Measurements from ENCODE around the gene GJA9.

The GJA9 gene

DNA sequence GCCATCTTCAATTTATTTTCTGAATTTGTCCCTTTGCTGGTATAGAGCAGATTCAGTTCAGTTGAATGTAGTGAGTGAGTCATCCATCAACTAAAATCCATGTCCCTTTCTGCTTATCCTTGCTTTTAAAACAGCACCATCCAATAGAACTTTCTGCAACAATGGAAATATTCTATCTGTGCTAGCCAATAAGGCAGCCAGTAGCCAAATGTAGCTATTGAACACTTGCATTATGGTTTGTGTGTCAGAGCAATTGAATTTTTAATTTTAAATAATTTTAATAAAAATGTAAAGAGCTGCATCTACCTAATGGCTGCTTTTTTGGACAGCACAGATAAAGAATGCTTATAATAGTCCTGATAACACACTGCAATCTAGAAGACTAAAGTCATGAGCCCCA is at the start of gene GJA9:
Gene GJA9 (minus strand): TSS at position 101 of the 400 bp plus-strand sequence. CDS start 5,489 bp downstream, outside the sequence.
- DNase-seq (ENCODE audit: low read depth, low spot score), result no peak
- Histone ChIP-seq H3K27me3 (ENCODE audit: insufficient read depth, insufficient read length) (no peaks in the 10 kb centered on the region), H3K36me3 (ENCODE audit: insufficient read depth, insufficient read length, low read length) (no peaks in the 10 kb centered on the region), H3K9ac (ENCODE audit: insufficient read length, low read depth) (no peak within 1 kb of the TSS), H3K9me3 (ENCODE audit: insufficient read depth, low read length) (no peaks in the 10 kb centered on the region), H3K4me1 (ENCODE audit: insufficient read depth, insufficient read length) (no peaks in the 10 kb centered on the region), H3K4me3 (ENCODE audit: insufficient read length, low read depth) (no peak within 1 kb of the TSS)
- TF ChIP-seq YY1 (IDR thresholded peaks at IDR 0.05; ENCODE audit: insufficient read depth, insufficient read length) (no peak), SUZ12 (IDR thresholded peaks at IDR 0.05; ENCODE audit: extremely low read depth, insufficient read depth, insufficient read length) (no peak), ZNF274 (IDR thresholded peaks at IDR 0.05; ENCODE audit: low read depth, low read length) (no peak)

DNA sequence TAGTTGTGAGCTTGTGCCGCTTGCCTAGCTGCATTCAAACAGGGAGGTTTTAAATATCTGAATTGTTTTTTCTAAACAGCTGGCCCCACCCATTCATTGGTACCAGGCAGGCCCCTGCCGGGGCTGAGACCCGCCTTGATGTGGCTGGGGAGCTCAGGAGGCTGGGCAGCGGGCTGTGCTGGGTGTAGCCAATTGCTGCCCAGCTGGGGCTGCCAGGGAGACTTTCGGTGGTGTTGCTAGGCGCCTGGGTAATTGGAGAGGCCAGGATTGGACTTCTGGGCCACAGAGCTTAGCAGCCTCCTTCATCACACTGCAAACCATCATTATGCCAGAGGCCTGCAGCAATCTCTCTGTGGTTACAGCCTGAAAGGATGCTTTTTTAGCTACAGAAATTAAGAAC is 48.1 kb upstream of the GJA9 start:
- no peaks in the 10 kb centered on the region for H3K9me3 ChIP-seq (ENCODE audit: insufficient read depth, low read length)
- H3K9ac ChIP-seq (ENCODE audit: insufficient read length, low read depth), result no peak overlapping the region
- TF ChIP-seq SUZ12 (IDR thresholded peaks at IDR 0.05; ENCODE audit: extremely low read depth, insufficient read depth, insufficient read length) (no peak), YY1 (IDR thresholded peaks at IDR 0.05; ENCODE audit: insufficient read depth, insufficient read length) (no peak), ZNF274 (IDR thresholded peaks at IDR 0.05; ENCODE audit: low read depth, low read length) (no peak)
- H3K36me3 ChIP-seq (ENCODE audit: insufficient read depth, insufficient read length, low read length), result no peaks in the 10 kb centered on the region
- no peak for DNase-seq (ENCODE audit: low read depth, low spot score)
- no peak overlapping the region for H3K4me3 ChIP-seq (ENCODE audit: insufficient read length, low read depth)
- H3K4me1 ChIP-seq (ENCODE audit: insufficient read depth, insufficient read length), result peaks cover 3% of the 10 kb centered on the region
- no peaks in the 10 kb centered on the region for H3K27me3 ChIP-seq (ENCODE audit: insufficient read depth, insufficient read length)

DNA sequence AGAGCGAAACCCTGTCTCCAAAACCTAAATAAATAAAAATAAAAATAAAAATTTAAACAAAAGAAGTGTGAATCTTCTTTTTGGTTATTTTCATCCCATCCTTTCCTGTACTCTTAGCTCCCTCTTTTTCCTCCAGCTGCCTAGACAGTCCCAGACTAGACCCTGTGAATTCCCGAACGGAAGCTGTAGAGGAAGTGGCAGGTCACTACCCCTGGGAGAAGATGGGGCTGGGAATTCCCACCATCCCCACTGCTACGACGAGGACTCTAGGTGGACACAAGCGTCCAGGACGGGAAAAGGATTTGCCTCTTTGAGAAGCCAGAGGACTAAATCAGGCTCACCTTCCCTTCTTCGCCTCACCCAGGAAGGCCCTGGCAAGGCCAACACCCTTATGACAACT is 47.7 kb upstream of the GJA9 start:
- Histone ChIP-seq H3K4me1 (ENCODE audit: insufficient read depth, insufficient read length) (peaks cover 3% of the 10 kb centered on the region), H3K9me3 (ENCODE audit: insufficient read depth, low read length) (no peaks in the 10 kb centered on the region), H3K27me3 (ENCODE audit: insufficient read depth, insufficient read length) (no peaks in the 10 kb centered on the region), H3K9ac (ENCODE audit: insufficient read length, low read depth) (no peak overlapping the region), H3K36me3 (ENCODE audit: insufficient read depth, insufficient read length, low read length) (no peaks in the 10 kb centered on the region), H3K4me3 (ENCODE audit: insufficient read length, low read depth) (no peak overlapping the region)
- TF ChIP-seq SUZ12 (IDR thresholded peaks at IDR 0.05; ENCODE audit: extremely low read depth, insufficient read depth, insufficient read length), result no peak
- TF ChIP-seq ZNF274 (IDR thresholded peaks at IDR 0.05; ENCODE audit: low read depth, low read length), result no peak
- no peak for TF ChIP-seq YY1 (IDR thresholded peaks at IDR 0.05; ENCODE audit: insufficient read depth, insufficient read length)
- no peak for DNase-seq (ENCODE audit: low read depth, low spot score)

DNA sequence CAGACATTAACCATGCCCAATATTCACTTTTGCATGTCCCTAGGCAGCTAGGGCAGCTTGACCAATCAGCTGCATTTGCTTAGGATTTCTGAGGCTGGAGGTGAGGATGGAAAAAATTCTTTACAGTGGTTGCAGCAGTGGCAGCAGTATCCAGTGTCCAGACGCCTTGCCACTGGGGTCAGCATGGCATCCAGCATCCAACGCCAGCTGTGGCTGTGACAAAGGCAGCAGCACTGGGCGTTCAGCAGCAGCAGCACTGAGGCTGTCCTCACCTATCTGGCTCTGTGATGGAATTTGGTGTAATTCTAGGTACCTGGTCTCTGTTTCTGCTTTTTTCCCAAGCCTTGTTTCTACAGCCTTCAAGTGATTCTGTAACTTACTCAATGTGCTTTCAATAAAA is 44.7 kb upstream of the GJA9 start:
- Histone ChIP-seq H3K36me3 (ENCODE audit: insufficient read depth, insufficient read length, low read length) (no peaks in the 10 kb centered on the region), H3K4me3 (ENCODE audit: insufficient read length, low read depth) (no peak overlapping the region), H3K27me3 (ENCODE audit: insufficient read depth, insufficient read length) (no peaks in the 10 kb centered on the region), H3K9me3 (ENCODE audit: insufficient read depth, low read length) (peaks cover 5% of the 10 kb centered on the region; the same call in 1 of the 2 replicates), H3K9ac (ENCODE audit: insufficient read length, low read depth) (no peak overlapping the region), H3K4me1 (ENCODE audit: insufficient read depth, insufficient read length) (peaks cover 3% of the 10 kb centered on the region)
- DNase-seq (ENCODE audit: low read depth, low spot score), result no peak
- TF ChIP-seq ZNF274 (IDR thresholded peaks at IDR 0.05; ENCODE audit: low read depth, low read length), result no peak
- TF ChIP-seq SUZ12 (IDR thresholded peaks at IDR 0.05; ENCODE audit: extremely low read depth, insufficient read depth, insufficient read length), result no peak
- no peak for TF ChIP-seq YY1 (IDR thresholded peaks at IDR 0.05; ENCODE audit: insufficient read depth, insufficient read length)

DNA sequence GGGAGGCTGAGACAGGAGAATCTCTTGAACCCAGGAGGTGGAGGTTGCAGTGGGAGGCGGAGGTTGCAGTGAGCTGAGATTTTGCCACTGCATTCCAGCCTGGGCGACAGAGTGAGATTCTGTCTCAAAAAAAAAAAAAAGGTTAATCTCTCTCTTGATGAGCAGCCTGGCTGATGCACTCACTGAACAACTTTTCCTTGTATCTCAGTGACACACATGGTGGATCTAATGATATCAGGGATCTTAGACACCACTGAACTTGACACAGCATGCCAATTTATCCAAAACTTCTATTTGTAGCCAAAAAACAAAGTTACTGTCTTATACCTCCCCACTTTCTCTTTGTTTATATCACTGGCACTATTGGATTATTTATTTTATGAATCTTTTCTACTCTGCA is 44.0 kb upstream of the GJA9 start:
- Histone ChIP-seq H3K9ac (ENCODE audit: insufficient read length, low read depth) (no peak overlapping the region), H3K27me3 (ENCODE audit: insufficient read depth, insufficient read length) (no peaks in the 10 kb centered on the region), H3K4me3 (ENCODE audit: insufficient read length, low read depth) (no peak overlapping the region), H3K9me3 (ENCODE audit: insufficient read depth, low read length) (peaks cover 5% of the 10 kb centered on the region; the same call in 1 of the 2 replicates), H3K4me1 (ENCODE audit: insufficient read depth, insufficient read length) (peaks cover 3% of the 10 kb centered on the region), H3K36me3 (ENCODE audit: insufficient read depth, insufficient read length, low read length) (no peaks in the 10 kb centered on the region)
- DNase-seq (ENCODE audit: low read depth, low spot score), result no peak
- TF ChIP-seq ZNF274 (IDR thresholded peaks at IDR 0.05; ENCODE audit: low read depth, low read length) (no peak), SUZ12 (IDR thresholded peaks at IDR 0.05; ENCODE audit: extremely low read depth, insufficient read depth, insufficient read length) (no peak), YY1 (IDR thresholded peaks at IDR 0.05; ENCODE audit: insufficient read depth, insufficient read length) (no peak)

DNA sequence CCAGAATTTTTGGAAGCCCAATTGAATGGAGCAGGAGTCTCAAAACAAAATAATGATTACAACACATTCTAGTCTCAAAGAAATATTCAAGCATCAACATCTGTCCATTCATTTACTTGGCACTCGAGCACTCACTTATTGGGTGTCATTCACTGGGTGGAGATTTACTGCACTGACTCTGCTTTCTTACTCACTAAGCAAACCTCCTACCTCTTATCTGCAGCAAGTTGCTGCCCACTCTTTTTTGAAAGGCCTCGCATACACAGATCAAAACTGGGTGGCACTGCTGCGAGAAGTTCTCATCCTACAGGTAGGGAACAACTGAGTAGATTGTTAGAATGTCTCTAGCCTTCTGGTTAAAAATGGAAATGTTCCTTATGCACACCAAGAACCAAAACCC is 42.2 kb upstream of the GJA9 start:
- H3K4me3 ChIP-seq (ENCODE audit: insufficient read length, low read depth), result no peak overlapping the region
- H3K36me3 ChIP-seq (ENCODE audit: insufficient read depth, insufficient read length, low read length), result no peaks in the 10 kb centered on the region
- no peak overlapping the region for H3K9ac ChIP-seq (ENCODE audit: insufficient read length, low read depth)
- H3K27me3 ChIP-seq (ENCODE audit: insufficient read depth, insufficient read length), result no peaks in the 10 kb centered on the region
- no peak for TF ChIP-seq YY1 (IDR thresholded peaks at IDR 0.05; ENCODE audit: insufficient read depth, insufficient read length)
- DNase-seq (ENCODE audit: low read depth, low spot score), result no peak
- peaks cover 5% of the 10 kb centered on the region for H3K4me1 ChIP-seq (ENCODE audit: insufficient read depth, insufficient read length)
- peaks cover 5% of the 10 kb centered on the region; the same call in 1 of the 2 replicates for H3K9me3 ChIP-seq (ENCODE audit: insufficient read depth, low read length)

DNA sequence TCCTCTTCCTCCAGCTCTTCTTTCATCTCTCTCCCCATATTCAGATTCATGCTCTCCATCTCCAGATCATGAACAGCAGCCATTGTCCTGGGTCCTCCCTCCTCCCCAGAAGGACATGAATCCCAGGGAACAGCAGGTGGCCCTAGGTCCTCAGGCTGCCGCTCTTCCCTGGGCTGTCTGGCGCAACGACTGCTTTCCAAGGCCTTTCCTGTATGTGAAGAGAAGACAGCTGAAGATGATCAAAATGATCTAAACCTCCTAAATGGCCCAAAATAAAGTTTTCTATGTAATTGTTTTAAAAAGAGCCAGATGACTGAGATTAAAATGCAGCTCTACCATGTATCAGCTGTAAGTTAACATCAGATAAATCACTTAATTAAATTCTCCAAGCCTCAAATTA is 37.7 kb upstream of the GJA9 start:
- Histone ChIP-seq H3K27me3 (ENCODE audit: insufficient read depth, insufficient read length) (no peaks in the 10 kb centered on the region), H3K9ac (ENCODE audit: insufficient read length, low read depth) (no peak overlapping the region), H3K4me3 (ENCODE audit: insufficient read length, low read depth) (no peak overlapping the region), H3K36me3 (ENCODE audit: insufficient read depth, insufficient read length, low read length) (no peaks in the 10 kb centered on the region), H3K4me1 (ENCODE audit: insufficient read depth, insufficient read length) (peaks cover 3% of the 10 kb centered on the region), H3K9me3 (ENCODE audit: insufficient read depth, low read length) (peaks cover 5% of the 10 kb centered on the region; the same call in 1 of the 2 replicates)
- no peak for DNase-seq (ENCODE audit: low read depth, low spot score)
- TF ChIP-seq SUZ12 (IDR thresholded peaks at IDR 0.05; ENCODE audit: extremely low read depth, insufficient read depth, insufficient read length) (no peak), ZNF274 (IDR thresholded peaks at IDR 0.05; ENCODE audit: low read depth, low read length) (no peak), YY1 (IDR thresholded peaks at IDR 0.05; ENCODE audit: insufficient read depth, insufficient read length) (no peak)

DNA sequence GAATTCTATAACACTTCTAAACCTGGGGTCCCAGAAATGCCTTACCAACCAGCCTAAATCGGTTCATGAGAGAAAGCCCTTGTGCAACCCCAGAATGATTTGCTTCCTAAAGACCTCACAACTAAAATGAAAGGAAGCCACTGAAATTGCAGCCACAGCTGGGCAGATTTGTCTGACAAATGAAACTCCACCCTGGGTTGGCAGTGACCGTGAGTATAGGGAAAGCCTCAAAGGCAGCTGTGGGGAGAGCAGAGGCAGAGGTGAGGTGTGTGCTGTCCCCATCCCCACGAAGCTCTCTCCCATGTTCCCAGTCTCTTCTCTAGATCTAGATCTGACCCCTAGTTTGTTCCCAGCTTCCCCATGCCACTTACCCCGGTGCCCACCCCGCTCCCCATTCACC is 37.2 kb upstream of the GJA9 start:
- peaks cover 5% of the 10 kb centered on the region; the same call in 1 of the 2 replicates for H3K9me3 ChIP-seq (ENCODE audit: insufficient read depth, low read length)
- H3K4me1 ChIP-seq (ENCODE audit: insufficient read depth, insufficient read length), result peaks cover 3% of the 10 kb centered on the region
- no peak overlapping the region for H3K4me3 ChIP-seq (ENCODE audit: insufficient read length, low read depth)
- no peaks in the 10 kb centered on the region for H3K27me3 ChIP-seq (ENCODE audit: insufficient read depth, insufficient read length)
- no peak overlapping the region for H3K9ac ChIP-seq (ENCODE audit: insufficient read length, low read depth)
- DNase-seq (ENCODE audit: low read depth, low spot score), result no peak
- TF ChIP-seq ZNF274 (IDR thresholded peaks at IDR 0.05; ENCODE audit: low read depth, low read length) (no peak), SUZ12 (IDR thresholded peaks at IDR 0.05; ENCODE audit: extremely low read depth, insufficient read depth, insufficient read length) (no peak), YY1 (IDR thresholded peaks at IDR 0.05; ENCODE audit: insufficient read depth, insufficient read length) (no peak)
- no peaks in the 10 kb centered on the region for H3K36me3 ChIP-seq (ENCODE audit: insufficient read depth, insufficient read length, low read length)

All from NT2/D1 (cell line).